Neural cell (in vitro differentiated cells): ENCODE measurements around the gene SRD5A1. TPM values are rescaled to one million over a fixed set of nuclear protein-coding genes. Genes with fewer than 3 reads are reported as not detected.
"Not testable (repeated sequence)": the region's sequence is repeated elsewhere in the genome, so short reads cannot be mapped to it uniquely, and the experiment has no call there.

ENCODE experiments used
- H2AFZ ChIP-seq: fragments of 200-600, 300-800 bp; sonication (generic), shearing (Covaris generic); 2 replicates; pipeline ENCODE4 v1.6.0; 2014; ENCODE audit warnings: low read depth, mild to moderate bottlenecking, antibody characterized with exemption, low read length, moderate library complexity
- H3F3A ChIP-seq: fragments of 200-600 bp; shearing (Covaris generic); 2 replicates; pipeline ENCODE4 v1.6.1; 2016; ENCODE audit warnings: mild to moderate bottlenecking, moderate library complexity, mixed read lengths, antibody characterized with exemption, low read length; ENCODE audit not compliant: insufficient read depth, poor library complexity, severe bottlenecking
- H3K27ac ChIP-seq: fragments of 200-600, 300-800 bp; sonication (generic), shearing (Covaris generic); 2 replicates; pipeline ENCODE4 v1.5.1; 2014; ENCODE audit warnings: mild to moderate bottlenecking, low read length, moderate library complexity
- H3K27me3 ChIP-seq: fragments of 300-800, 200-600 bp; sonication (generic), shearing (Covaris generic); 2 replicates; pipeline ENCODE4 v1.6.0; 2014; ENCODE audit warnings: mild to moderate bottlenecking, low read depth, low read length, moderate library complexity; ENCODE audit not compliant: insufficient read depth
- H3K36me3 ChIP-seq: fragments of 300-800, 200-600 bp; sonication (generic), shearing (Covaris generic); 2 replicates; pipeline ENCODE4 v1.5.1; 2014; ENCODE audit warnings: mild to moderate bottlenecking, antibody characterized with exemption, low read length, moderate library complexity; ENCODE audit not compliant: insufficient read depth
- H3K4me2 ChIP-seq: fragments of 300-800, 200-600 bp; sonication (generic), shearing (Covaris generic); 2 replicates; pipeline ENCODE4 v1.6.0; 2014; ENCODE audit warnings: mild to moderate bottlenecking, low read length
- H3K4me3 ChIP-seq: fragments of 300-800, 200-600 bp; sonication (generic), shearing (Covaris generic); 2 replicates; pipeline ENCODE4 v1.5.1; 2014; ENCODE audit warnings: mild to moderate bottlenecking, low read length, moderate library complexity
- H3K79me2 ChIP-seq: fragments of 200-600 bp; shearing (Covaris generic); replicated peaks from 2 replicates; pipeline ENCODE4 v1.6.0; 2014; ENCODE audit warnings: mild to moderate bottlenecking, low read length, moderate library complexity; ENCODE audit not compliant: insufficient read depth
- H3K9ac ChIP-seq: fragments of 300-800, 200-600 bp; sonication (generic), shearing (Covaris generic); 2 replicates; pipeline ENCODE4 v1.6.1; 2016; ENCODE audit warnings: mild to moderate bottlenecking, low read length, mixed read lengths
- H3K9me2 ChIP-seq: fragments of 200-600 bp; shearing (Covaris generic); 2 replicates; pipeline ENCODE4 v1.6.1; 2016; ENCODE audit warnings: mild to moderate bottlenecking, low read length, mixed read lengths; ENCODE audit not compliant: insufficient read depth
- H3K9me3 ChIP-seq: fragments of 200-600, 300-800 bp; sonication (generic), shearing (Covaris generic); 2 replicates; pipeline ENCODE4 v1.6.1; 2016; ENCODE audit warnings: mild to moderate bottlenecking, mixed run types, low read length, moderate library complexity, mixed read lengths
- H4K20me1 ChIP-seq: fragments of 200-600 bp; shearing (Covaris generic); 2 replicates; pipeline ENCODE4 v1.6.1; 2016; ENCODE audit warnings: mild to moderate bottlenecking, mixed run types; ENCODE audit not compliant: insufficient read depth
- CTCF ChIP-seq: fragments of 450-650 bp; IDR thresholded peaks from 2 replicates; pipeline ENCODE4 v1.5.1; 2014; ENCODE audit warnings: antibody characterized with exemption, mild to moderate bottlenecking, moderate library complexity; ENCODE audit not compliant: poor library complexity, severe bottlenecking
- EP300 ChIP-seq: fragments of 450-650 bp; conservative IDR thresholded peaks from 2 replicates; pipeline ENCODE4 v1.6.1; 2014; ENCODE audit warnings: antibody characterized with exemption, mild to moderate bottlenecking, moderate library complexity; ENCODE audit not compliant: poor library complexity, severe bottlenecking
- EZH2 ChIP-seq: fragments of 200-600, 300-800 bp; shearing (Covaris generic), sonication (generic); IDR thresholded peaks from 2 replicates; pipeline ENCODE4 v1.6.1; 2014; ENCODE audit warnings: antibody characterized with exemption, low read length, borderline replicate concordance, mild to moderate bottlenecking; ENCODE audit not compliant: insufficient read depth, poor library complexity, severe bottlenecking
- MXI1 ChIP-seq: fragments of 450-650 bp; conservative IDR thresholded peaks from 2 replicates; pipeline ENCODE4 v1.6.1; 2014; ENCODE audit warnings: antibody characterized with exemption, mild to moderate bottlenecking; ENCODE audit not compliant: poor library complexity, severe bottlenecking
- POLR2AphosphoS5 ChIP-seq: IDR thresholded peaks from 2 replicates; pipeline ENCODE4 v1.6.1; 2012
- RAD21 ChIP-seq: fragments of 450-650 bp; conservative IDR thresholded peaks from 2 replicates; pipeline ENCODE4 v1.6.1; 2014; ENCODE audit warnings: antibody characterized with exemption, mild to moderate bottlenecking, moderate library complexity
- REST ChIP-seq: IDR thresholded peaks from 2 replicates; pipeline ENCODE4 v1.6.1; 2012; ENCODE audit warnings: borderline replicate concordance
- SMC3 ChIP-seq: fragments of 450-650 bp; conservative IDR thresholded peaks from 2 replicates; pipeline ENCODE4 v1.6.1; 2014; ENCODE audit warnings: antibody characterized with exemption, mild to moderate bottlenecking, moderate library complexity; ENCODE audit not compliant: poor library complexity
- TAF1 ChIP-seq: IDR thresholded peaks from 2 replicates; pipeline ENCODE4 v1.6.1; 2012; ENCODE audit warnings: low read depth
- polyA plus RNA-seq: library from polyadenylated mRNA; depleted of rRNA; stranded (reverse); fragments of >200 nt; gene quantifications from 2 replicates; pipeline ENCODE4 v1.2.3, GENCODE V29; 2014

Gene SRD5A1
- polyA plus RNA-seq, 1 donor from 2014 or later, result 122 TPM

- not testable (repeated sequence) for H3K27ac ChIP-seq, H4K20me1 ChIP-seq, H3K36me3 ChIP-seq, H2AFZ ChIP-seq, H3K4me3 ChIP-seq, H3K9ac ChIP-seq, H3K4me2 ChIP-seq, H3K79me2 ChIP-seq, H3K9me2 ChIP-seq, H3K27me3 ChIP-seq, H3K9me3 ChIP-seq, H3F3A ChIP-seq
These were observed 12.5 kb downstream of the SRD5A1 start for GRCh38 chr5:6645571-6646362.

- Histone ChIP-seq H3K27me3 (no peaks in the 10 kb centered on the region), H3K9ac (no peak overlapping the region), H3K4me3 (no peak overlapping the region), H4K20me1 (no peaks in the 10 kb centered on the region), H3K36me3 (no peaks in the 10 kb centered on the region), H3K9me2 (no peaks in the 10 kb centered on the region), H3K79me2 (no peaks in the 10 kb centered on the region), H2AFZ (no peak overlapping the region), H3K4me2 (no peak overlapping the region), H3K9me3 (no peaks in the 10 kb centered on the region), H3F3A (no peaks in the 10 kb centered on the region), H3K27ac (no peak overlapping the region)
- TF ChIP-seq CTCF (no peak), EP300 (no peak), POLR2AphosphoS5 (no peak), RAD21 (no peak), EZH2 (no peak), REST (no peak), TAF1 (no peak), MXI1 (no peak), SMC3 (no peak)
These were observed 15.9 kb downstream of the SRD5A1 start for GRCh38 chr5:6649186-6649585.
